IMR-90 (cell line): ENCODE data around the gene LCA5L. TPM values are rescaled to one million over a fixed set of nuclear protein-coding genes. Genes with fewer than 3 reads are reported as not detected.

ENCODE experiments used
- ATAC-seq: fragments of 200-7000 bp; cut with Tn5 transposase; 2 replicates; pipeline ENCODE4 v1.9.1; 2020; ENCODE audit warnings: low read depth, mild to moderate bottlenecking, moderate library complexity
- BruUV-seq: library from RNA; stranded (reverse); fragments of 400-500 nt; replicated peaks from 2 replicates; lab custom pipeline; 2021; lab: Mats Ljungman, UMichigan
- CTCF ChIA-PET: fragments of 300-600 bp; formaldehyde crosslinking; extraction: SDS; loops from one replicate; lab custom pipeline; 2021; ENCODE audit warnings: antibody characterized with exemption; lab: Yijun Ruan, JAX
- POLR2A ChIA-PET: fragments of 300-600 bp; sonication (Branson Sonifier 250); formaldehyde crosslinking; loops from one replicate; lab custom pipeline; 2022; ENCODE audit warnings: antibody characterized with exemption; ENCODE audit not compliant: unreplicated experiment; lab: Charles Lee
- DNase-seq: peaks from one replicate; pipeline ENCODE4 v3.0.0; 2013
- H2AFZ ChIP-seq: replicated peaks from 2 replicates; pipeline ENCODE3; 2013; ENCODE audit warnings: low read length, mild to moderate bottlenecking; ENCODE audit not compliant: poor library complexity
- H2AK5ac ChIP-seq: 2 replicates; pipeline ENCODE4 v1.6.1; 2013; ENCODE audit warnings: low read depth, low read length, inconsistent platforms
- H2AK9ac ChIP-seq: replicated peaks from 2 replicates; pipeline ENCODE3; 2013; ENCODE audit warnings: mild to moderate bottlenecking, low read depth, low read length, moderate library complexity; ENCODE audit not compliant: poor library complexity
- H2BK120ac ChIP-seq: 2 replicates; pipeline ENCODE4 v1.6.1; 2013; ENCODE audit warnings: low read depth, low read length, inconsistent platforms
- H2BK15ac ChIP-seq: 3 replicates; pipeline ENCODE4 v1.6.1; 2013; ENCODE audit warnings: low read depth, low read length, inconsistent platforms
- H2BK20ac ChIP-seq: 2 replicates; pipeline ENCODE4 v1.6.1; 2013; ENCODE audit warnings: low read depth, mild to moderate bottlenecking, inconsistent platforms, low read length, moderate library complexity
- H2BK5ac ChIP-seq: 2 replicates; pipeline ENCODE4 v1.6.1; 2013; ENCODE audit warnings: mild to moderate bottlenecking, low read depth, low read length, inconsistent platforms; ENCODE audit not compliant: poor library complexity, severe bottlenecking
- H3K14ac ChIP-seq: replicated peaks from 2 replicates; pipeline ENCODE4 v1.6.1; 2013; ENCODE audit warnings: low read depth, low read length, inconsistent platforms
- H3K18ac ChIP-seq: 2 replicates; pipeline ENCODE4 v1.6.1; 2013; ENCODE audit warnings: low read depth, low read length, control low read depth
- H3K23ac ChIP-seq: 2 replicates; pipeline ENCODE4 v1.6.1; 2013; ENCODE audit warnings: low read depth, low read length, inconsistent platforms
- H3K27ac ChIP-seq: 2 replicates; pipeline ENCODE4 v1.5.1; 2013; ENCODE audit warnings: mild to moderate bottlenecking, control low read depth, low read length; ENCODE audit not compliant: insufficient read depth
- H3K27me3 ChIP-seq: 2 replicates; pipeline ENCODE4 v1.6.1; 2013; ENCODE audit warnings: low read length; ENCODE audit not compliant: control insufficient read depth, insufficient read depth
- H3K36me3 ChIP-seq: 2 replicates; pipeline ENCODE4 v1.6.1; 2013; ENCODE audit warnings: low read length, mixed read lengths; ENCODE audit not compliant: control insufficient read depth, insufficient read depth
- H3K4ac ChIP-seq: 2 replicates; pipeline ENCODE4 v1.6.1; 2013; ENCODE audit warnings: low read depth, low read length, inconsistent platforms
- H3K4me1 ChIP-seq: 2 replicates; pipeline ENCODE4 v1.6.1; 2013; ENCODE audit warnings: low read length, mixed read lengths; ENCODE audit not compliant: control insufficient read depth, insufficient read depth
- H3K4me2 ChIP-seq: 2 replicates; pipeline ENCODE4 v1.6.1; 2013; ENCODE audit warnings: low read depth, mild to moderate bottlenecking, control low read depth, low read length, moderate library complexity
- H3K4me3 ChIP-seq: 2 replicates; pipeline ENCODE4 v1.5.1; 2013; ENCODE audit warnings: low read depth, mild to moderate bottlenecking, control low read depth, low read length, moderate library complexity; ENCODE audit not compliant: insufficient read depth
- H3K56ac ChIP-seq: 2 replicates; pipeline ENCODE4 v1.6.1; 2013; ENCODE audit warnings: low read length, inconsistent platforms; ENCODE audit not compliant: insufficient read depth; ENCODE audit errors: extremely low read depth
- H3K79me1 ChIP-seq, 2 experiments: 2 replicates each; pipeline ENCODE4 v1.6.1; 2013; ENCODE audit warnings: low read length in 2 of 2, inconsistent platforms in 1 of 2, low read depth in 1 of 2
- H3K9ac ChIP-seq: 2 replicates; pipeline ENCODE4 v1.6.1; 2013; ENCODE audit warnings: low read depth, low read length, control low read depth
- H3K9me1 ChIP-seq: 2 replicates; pipeline ENCODE4 v1.6.1; 2013; ENCODE audit warnings: low read length, inconsistent platforms; ENCODE audit not compliant: insufficient read depth
- H3K9me3 ChIP-seq: 2 replicates; pipeline ENCODE4 v1.6.1; 2013; ENCODE audit warnings: low read length; ENCODE audit not compliant: control insufficient read depth, insufficient read depth
- H4K20me1 ChIP-seq: 2 replicates; pipeline ENCODE4 v1.6.1; 2013; ENCODE audit warnings: low read length, inconsistent platforms; ENCODE audit not compliant: insufficient read depth
- H4K5ac ChIP-seq: 2 replicates; pipeline ENCODE4 v1.6.1; 2013; ENCODE audit warnings: mild to moderate bottlenecking, low read depth, low read length, control low read depth
- H4K8ac ChIP-seq, 2 experiments: 2 replicates each; pipeline ENCODE4 v1.6.1; 2013; ENCODE audit warnings: low read depth in 2 of 2, low read length in 2 of 2, control low read depth in 1 of 2, inconsistent platforms in 1 of 2
- H4K91ac ChIP-seq: 2 replicates; pipeline ENCODE4 v1.6.1; 2013; ENCODE audit warnings: low read depth, low read length, inconsistent platforms; ENCODE audit not compliant: insufficient read depth
- BHLHE40 ChIP-seq: fragments of 150-350 bp; IDR thresholded peaks from 2 replicates; pipeline ENCODE4 v1.6.1; 2016; ENCODE audit warnings: mild to moderate bottlenecking, low read depth, low read length
- CEBPB ChIP-seq: IDR thresholded peaks from 2 replicates; pipeline ENCODE4 v1.6.1; 2012; ENCODE audit warnings: low read depth, low read length, improper control_type of control experiment
- CHD1 ChIP-seq: IDR thresholded peaks from 2 replicates; pipeline ENCODE4 v1.6.1; 2012; ENCODE audit warnings: low read depth, low read length, improper control_type of control experiment
- ELK1 ChIP-seq: fragments of 150-350 bp; IDR thresholded peaks from 2 replicates; pipeline ENCODE4 v1.6.1; 2016; ENCODE audit warnings: low read depth, mild to moderate bottlenecking, low read length, moderate library complexity, borderline replicate concordance
- FOS ChIP-seq: fragments of 150-350 bp; IDR thresholded peaks from 2 replicates; pipeline ENCODE4 v1.6.1; 2016; ENCODE audit warnings: low read depth, low read length
- MAFK ChIP-seq: IDR thresholded peaks from 2 replicates; pipeline ENCODE4 v1.6.1; 2012; ENCODE audit warnings: low read depth, low read length, improper control_type of control experiment
- MAZ ChIP-seq: IDR thresholded peaks from 2 replicates; pipeline ENCODE4 v1.6.1; 2012; ENCODE audit warnings: low read depth, mild to moderate bottlenecking, low read length, improper control_type of control experiment, moderate library complexity, borderline replicate concordance
- MXI1 ChIP-seq: IDR thresholded peaks from 2 replicates; pipeline ENCODE4 v1.6.1; 2012; ENCODE audit warnings: low read depth, mild to moderate bottlenecking, low read length, moderate library complexity, borderline replicate concordance
- NFE2L2 ChIP-seq: fragments of 150-350 bp; IDR thresholded peaks from 2 replicates; pipeline ENCODE4 v1.6.1; 2016; ENCODE audit warnings: low read depth, mild to moderate bottlenecking, low read length
- POLR2A ChIP-seq: IDR thresholded peaks from 2 replicates; pipeline ENCODE4 v1.6.1; 2012; ENCODE audit warnings: mild to moderate bottlenecking, low read depth, low read length
- RAD21 ChIP-seq: IDR thresholded peaks from 2 replicates; pipeline ENCODE4 v1.6.1; 2012; ENCODE audit warnings: low read length, improper control_type of control experiment
- RCOR1 ChIP-seq: IDR thresholded peaks from 2 replicates; pipeline ENCODE4 v1.6.1; 2012; ENCODE audit warnings: mild to moderate bottlenecking, low read length, improper control_type of control experiment; ENCODE audit not compliant: insufficient replicate concordance
- RFX5 ChIP-seq: IDR thresholded peaks from 2 replicates; pipeline ENCODE4 v1.8.0; 2012; ENCODE audit warnings: low read depth, mild to moderate bottlenecking, low read length, moderate library complexity
- SMC3 ChIP-seq: fragments of 150-350 bp; IDR thresholded peaks from 2 replicates; pipeline ENCODE4 v1.6.1; 2016; ENCODE audit warnings: low read depth, mild to moderate bottlenecking, antibody characterized with exemption, low read length, moderate library complexity
- USF2 ChIP-seq: fragments of 150-350 bp; IDR thresholded peaks from 2 replicates; pipeline ENCODE4 v1.6.1; 2017; ENCODE audit warnings: mild to moderate bottlenecking, antibody characterized with exemption, low read length, low read depth
- WGBS, 2 experiments: methylation state at CpG; one replicate each; pipeline versions ENCODE4 v1.1.5 to v1.1.7; 2013; ENCODE audit warnings: missing lambda C conversion rate in 2 of 2; ENCODE audit not compliant: insufficient read length in 1 of 2; ENCODE audit errors: extremely low coverage in 2 of 2; 5-methylcytosine and 5-hydroxymethylcytosine counted together
- dilution Hi-C: fragments of 300-500 bp; cut with HindIII; formaldehyde crosslinking; loops from one replicate; pipeline ENCODE4 v1.14.3; 2018; ENCODE audit warnings: low sequenced_read_pairs; ENCODE audit not compliant: unreplicated experiment
- in situ Hi-C: fragments of 300-500 bp; cut with MboI; formaldehyde crosslinking; loops from 3 replicates; pipeline ENCODE4 v1.14.3; 2019; ENCODE audit warnings: low sequenced_read_pairs, inconsistent platforms, mixed read lengths
- intact Hi-C: fragments of 100-400 bp; cut with micrococcal nuclease; formaldehyde crosslinking; loops from 2 replicates; pipeline ENCODE4 v1.10.0; 2022
- polyA plus RNA-seq, 3 experiments: library from polyadenylated mRNA; depleted of rRNA; stranded (reverse); fragments of >200 nt; gene quantifications; 2 replicates each; pipeline ENCODE4 v1.2.3, GENCODE V29; 2012; ENCODE audit warnings: low replicate concordance in 1 of 3
- total RNA-seq: library from RNA; depleted of rRNA; stranded (reverse); fragments of >200 nt; gene quantifications from 2 replicates; pipeline ENCODE4 v1.2.3, GENCODE V29; 2012
- TF ChIP-seq, protein P1 (sequence below): conservative IDR thresholded peaks from 2 replicates; pipeline ENCODE4 v1.5.1; 2012; ENCODE audit warnings: mild to moderate bottlenecking, low read depth, low read length, improper control_type of control experiment

The LCA5L gene
- total and polyA plus RNA-seq, 2 of the 4 experiments (the other 2 are of a cell fraction): 0.18 to 0.26 TPM

DNA sequence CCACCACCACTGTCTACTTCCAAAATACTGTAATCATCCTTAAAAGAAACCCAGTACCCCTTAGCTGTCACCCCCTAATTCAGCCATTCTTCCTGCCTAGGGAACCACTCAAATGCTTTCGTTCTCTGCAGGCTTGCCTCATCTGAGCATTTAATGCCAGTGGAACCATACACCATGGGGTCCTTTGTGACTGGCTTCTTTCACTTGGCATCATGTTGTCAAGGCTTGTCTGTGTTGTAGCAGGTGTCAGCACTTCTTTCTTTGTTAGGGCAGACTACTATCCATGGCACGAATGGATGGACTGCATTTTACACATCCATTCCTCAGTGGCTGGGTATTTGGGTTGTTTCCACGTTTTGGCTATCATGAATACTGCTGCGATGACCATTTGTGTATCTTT, 34.7 kb upstream of the LCA5L start:
- no TSS peak for BruUV-seq
- no peak for DNase-seq
- CTCF ChIA-PET: no interaction called here

More for the DNA sequence above, 34.7 kb upstream of the LCA5L start:
- H4K20me1 ChIP-seq: no peaks in the 10 kb centered on the region
- TF ChIP-seq RAD21 (no peak), USF2 (no peak), MXI1 (no peak), BHLHE40 (no peak), RCOR1 (no peak), POLR2A (no peak), ELK1 (no peak), MAFK (no peak), RFX5 (no peak), FOS (no peak), MAZ (no peak), NFE2L2 (no peak), CHD1 (no peak), SMC3 (no peak), CEBPB (no peak)
- TF ChIP-seq, protein P1, sequence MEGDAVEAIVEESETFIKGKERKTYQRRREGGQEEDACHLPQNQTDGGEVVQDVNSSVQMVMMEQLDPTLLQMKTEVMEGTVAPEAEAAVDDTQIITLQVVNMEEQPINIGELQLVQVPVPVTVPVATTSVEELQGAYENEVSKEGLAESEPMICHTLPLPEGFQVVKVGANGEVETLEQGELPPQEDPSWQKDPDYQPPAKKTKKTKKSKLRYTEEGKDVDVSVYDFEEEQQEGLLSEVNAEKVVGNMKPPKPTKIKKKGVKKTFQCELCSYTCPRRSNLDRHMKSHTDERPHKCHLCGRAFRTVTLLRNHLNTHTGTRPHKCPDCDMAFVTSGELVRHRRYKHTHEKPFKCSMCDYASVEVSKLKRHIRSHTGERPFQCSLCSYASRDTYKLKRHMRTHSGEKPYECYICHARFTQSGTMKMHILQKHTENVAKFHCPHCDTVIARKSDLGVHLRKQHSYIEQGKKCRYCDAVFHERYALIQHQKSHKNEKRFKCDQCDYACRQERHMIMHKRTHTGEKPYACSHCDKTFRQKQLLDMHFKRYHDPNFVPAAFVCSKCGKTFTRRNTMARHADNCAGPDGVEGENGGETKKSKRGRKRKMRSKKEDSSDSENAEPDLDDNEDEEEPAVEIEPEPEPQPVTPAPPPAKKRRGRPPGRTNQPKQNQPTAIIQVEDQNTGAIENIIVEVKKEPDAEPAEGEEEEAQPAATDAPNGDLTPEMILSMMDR: no peak
- intact Hi-C loops: no loop called here
- H3K9me1 ChIP-seq: no peaks in the 10 kb centered on the region
- no peak overlapping the region for H3K18ac ChIP-seq
- ATAC-seq: no peak
- no peaks in the 10 kb centered on the region for H3K79me1 ChIP-seq
- no peak overlapping the region for H4K5ac ChIP-seq
- in situ Hi-C loops: no loop called here
- H3K4me1 ChIP-seq: no peaks in the 10 kb centered on the region
- WGBS, 2 experiments: no CpG with 5 or more reads among the region's 4 CpGs
- dilution Hi-C loops: no loop called here
- H2AK5ac ChIP-seq: no peak overlapping the region
- H3K36me3 ChIP-seq: no peaks in the 10 kb centered on the region
- no peak overlapping the region for H2BK15ac ChIP-seq
- H3K4me2 ChIP-seq: no peak overlapping the region
- H3K23ac ChIP-seq: no peak overlapping the region
- no peak overlapping the region for H3K56ac ChIP-seq
- H3K9ac ChIP-seq: no peak overlapping the region
- H3K9me3 ChIP-seq: no peaks in the 10 kb centered on the region
- POLR2A ChIA-PET: no interaction called here
- no peak overlapping the region for H3K4me3 ChIP-seq
- H3K14ac ChIP-seq: no peak overlapping the region
- no peak overlapping the region for H3K27ac ChIP-seq
- no peaks in the 10 kb centered on the region for H3K27me3 ChIP-seq
- no peak overlapping the region for H2AFZ ChIP-seq
- no peak overlapping the region for H4K91ac ChIP-seq
- no peak overlapping the region for H3K4ac ChIP-seq
- H2BK5ac ChIP-seq: no peak overlapping the region
- H2BK120ac ChIP-seq: no peak overlapping the region
- no peak overlapping the region for H2AK9ac ChIP-seq
- no peak overlapping the region for H2BK20ac ChIP-seq
- H4K8ac ChIP-seq: no peak overlapping the region
